AG09319 (cell line): ENCODE measurements around the gene TP53BP1.

Source experiments
- DNase-seq: peaks from one replicate; pipeline ENCODE4 v3.0.0-alpha.2; 2010; ENCODE audit warnings: low read depth; ENCODE audit errors: extremely low read depth
- CTCF ChIP-seq: IDR thresholded peaks from 2 replicates; pipeline ENCODE4 v1.5.1; 2011; ENCODE audit warnings: low read depth, mild to moderate bottlenecking, inconsistent platforms, low read length, moderate library complexity

Gene TP53BP1

GRCh38 chr15:43420435-43420834 is 72.5 kb downstream of the TP53BP1 start:
- DNase-seq = no peak
- no peak for TF ChIP-seq CTCF

GRCh38 chr15:43414196-43414595 is 78.8 kb downstream of the TP53BP1 start:
- TF ChIP-seq CTCF = no peak
- no peak for DNase-seq

- no peak for DNase-seq
These were observed 80.9 kb downstream of the TP53BP1 start for GRCh38 chr15:43412096-43412495.

GRCh38 chr15:43410572-43411214 is 82.3 kb downstream of the TP53BP1 start:
- no peak for DNase-seq
- TF ChIP-seq CTCF = no peak

More at GRCh38 chr15:43412096-43412495, 80.9 kb downstream of the TP53BP1 start:
- no peak for TF ChIP-seq CTCF

GRCh38 chr15:43408789-43409188 is 84.2 kb downstream of the TP53BP1 start:
- DNase-seq = no peak

GRCh38 chr15:43406808-43407207 is 86.1 kb downstream of the TP53BP1 start:
- DNase-seq = no peak
- TF ChIP-seq CTCF = no peak

More at GRCh38 chr15:43408789-43409188, 84.2 kb downstream of the TP53BP1 start:
- no peak for TF ChIP-seq CTCF

- DNase-seq = peak; percentile 4
- no peak for TF ChIP-seq CTCF
These were observed 86.8 kb downstream of the TP53BP1 start for GRCh38 chr15:43406189-43406588.
